Measurements from ENCODE around the gene LYRM7.

Gene LYRM7

DNA sequence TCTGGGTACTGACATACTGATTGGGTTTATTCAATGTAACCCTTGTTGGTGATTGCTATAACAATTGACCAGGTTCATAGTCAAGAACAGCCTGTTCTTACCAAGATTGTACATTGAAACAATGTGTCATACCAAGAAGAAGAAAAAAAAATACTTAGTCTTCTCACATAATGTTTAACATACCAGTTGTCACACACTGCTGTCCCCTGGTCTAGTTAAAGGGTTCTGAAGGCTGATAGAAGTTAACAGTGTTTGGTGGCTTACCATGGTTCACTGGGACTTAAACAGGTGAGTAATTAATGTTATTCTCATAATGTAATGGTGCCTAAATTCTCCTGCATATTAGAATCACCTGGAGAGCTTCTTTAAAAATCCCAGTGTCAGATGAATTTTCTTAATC, 74.6 kb downstream of the LYRM7 start:
- H3K79me2 ChIP-seq (ENCODE audit: insufficient read depth, low read length), result no peaks in the 10 kb centered on the region
- no peaks in the 10 kb centered on the region for H3K36me3 ChIP-seq (ENCODE audit: insufficient read depth, low read length)
- peaks cover 6% of the 10 kb centered on the region for H3K4me1 ChIP-seq (ENCODE audit: insufficient read depth, low read length, poor library complexity, severe bottlenecking)
- no peak overlapping the region for H3K4me3 ChIP-seq (ENCODE audit: low read length, poor library complexity, severe bottlenecking)
- H3K9me3 ChIP-seq (ENCODE audit: insufficient read depth, low read depth, low read length), result no peaks in the 10 kb centered on the region
- H4K20me1 ChIP-seq (ENCODE audit: insufficient read depth, low read length, poor library complexity, severe bottlenecking), result no peaks in the 10 kb centered on the region
- TF ChIP-seq EZH2phosphoT487 (IDR thresholded peaks at IDR 0.05; ENCODE audit: borderline replicate concordance), result no peak
- TF ChIP-seq, protein P1, sequence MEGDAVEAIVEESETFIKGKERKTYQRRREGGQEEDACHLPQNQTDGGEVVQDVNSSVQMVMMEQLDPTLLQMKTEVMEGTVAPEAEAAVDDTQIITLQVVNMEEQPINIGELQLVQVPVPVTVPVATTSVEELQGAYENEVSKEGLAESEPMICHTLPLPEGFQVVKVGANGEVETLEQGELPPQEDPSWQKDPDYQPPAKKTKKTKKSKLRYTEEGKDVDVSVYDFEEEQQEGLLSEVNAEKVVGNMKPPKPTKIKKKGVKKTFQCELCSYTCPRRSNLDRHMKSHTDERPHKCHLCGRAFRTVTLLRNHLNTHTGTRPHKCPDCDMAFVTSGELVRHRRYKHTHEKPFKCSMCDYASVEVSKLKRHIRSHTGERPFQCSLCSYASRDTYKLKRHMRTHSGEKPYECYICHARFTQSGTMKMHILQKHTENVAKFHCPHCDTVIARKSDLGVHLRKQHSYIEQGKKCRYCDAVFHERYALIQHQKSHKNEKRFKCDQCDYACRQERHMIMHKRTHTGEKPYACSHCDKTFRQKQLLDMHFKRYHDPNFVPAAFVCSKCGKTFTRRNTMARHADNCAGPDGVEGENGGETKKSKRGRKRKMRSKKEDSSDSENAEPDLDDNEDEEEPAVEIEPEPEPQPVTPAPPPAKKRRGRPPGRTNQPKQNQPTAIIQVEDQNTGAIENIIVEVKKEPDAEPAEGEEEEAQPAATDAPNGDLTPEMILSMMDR (conservative IDR thresholded peaks at IDR 0.05; ENCODE audit: low read length), result no peak
- no peak overlapping the region for H3K4me2 ChIP-seq (ENCODE audit: low read depth, low read length, poor library complexity, severe bottlenecking)
- H3K27me3 ChIP-seq (ENCODE audit: insufficient read depth, low read length, poor library complexity, severe bottlenecking), result no peaks in the 10 kb centered on the region
- H2AFZ ChIP-seq (ENCODE audit: low read length), result no peak overlapping the region
- no peak overlapping the region for H3K9ac ChIP-seq (ENCODE audit: low read depth, low read length, poor library complexity, severe bottlenecking)
- no peaks in the 10 kb centered on the region for H3K9me2 ChIP-seq (replicated peaks; ENCODE audit: low read depth, low read length)
- no peaks in the 10 kb centered on the region for H3F3A ChIP-seq (ENCODE audit: low read depth)

DNA sequence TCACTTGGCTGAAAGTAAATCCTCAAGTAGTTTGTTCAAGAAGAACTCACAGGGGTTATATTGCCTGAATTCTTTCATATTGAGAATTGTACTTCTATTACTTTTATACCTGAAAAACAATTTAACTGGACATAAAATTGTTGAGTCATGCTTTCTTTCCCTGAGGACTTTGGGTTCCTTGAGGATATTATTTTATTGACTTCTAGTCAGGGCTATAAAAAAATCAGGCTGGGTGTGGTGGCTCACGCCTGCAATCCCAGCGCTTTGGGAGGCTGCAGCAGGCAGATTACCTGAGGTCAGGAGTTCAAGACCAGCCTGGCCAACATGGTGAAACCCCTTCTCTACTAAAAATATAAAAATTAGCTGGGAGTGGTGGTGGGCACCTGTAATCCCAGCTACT, 75.2 kb downstream of the LYRM7 start:
- no peaks in the 10 kb centered on the region for H4K20me1 ChIP-seq (ENCODE audit: insufficient read depth, low read length, poor library complexity, severe bottlenecking)
- no peaks in the 10 kb centered on the region for H3K27me3 ChIP-seq (ENCODE audit: insufficient read depth, low read length, poor library complexity, severe bottlenecking)
- no peaks in the 10 kb centered on the region for H3F3A ChIP-seq (ENCODE audit: low read depth)
- H3K79me2 ChIP-seq (ENCODE audit: insufficient read depth, low read length), result no peaks in the 10 kb centered on the region
- H3K9ac ChIP-seq (ENCODE audit: low read depth, low read length, poor library complexity, severe bottlenecking), result no peak overlapping the region
- H3K9me2 ChIP-seq (replicated peaks; ENCODE audit: low read depth, low read length), result no peaks in the 10 kb centered on the region
- no peaks in the 10 kb centered on the region for H3K36me3 ChIP-seq (ENCODE audit: insufficient read depth, low read length)
- H3K4me1 ChIP-seq (ENCODE audit: insufficient read depth, low read length, poor library complexity, severe bottlenecking), result peaks cover 11% of the 10 kb centered on the region
- H3K9me3 ChIP-seq (ENCODE audit: insufficient read depth, low read depth, low read length), result no peaks in the 10 kb centered on the region
- no peak overlapping the region for H2AFZ ChIP-seq (ENCODE audit: low read length)
- H3K4me3 ChIP-seq (ENCODE audit: low read length, poor library complexity, severe bottlenecking), result no peak overlapping the region
- TF ChIP-seq EZH2phosphoT487 (IDR thresholded peaks at IDR 0.05; ENCODE audit: borderline replicate concordance), result no peak
- TF ChIP-seq, protein P1 (conservative IDR thresholded peaks at IDR 0.05; ENCODE audit: low read length), result no peak
- H3K4me2 ChIP-seq (ENCODE audit: low read depth, low read length, poor library complexity, severe bottlenecking), result no peak overlapping the region

DNA sequence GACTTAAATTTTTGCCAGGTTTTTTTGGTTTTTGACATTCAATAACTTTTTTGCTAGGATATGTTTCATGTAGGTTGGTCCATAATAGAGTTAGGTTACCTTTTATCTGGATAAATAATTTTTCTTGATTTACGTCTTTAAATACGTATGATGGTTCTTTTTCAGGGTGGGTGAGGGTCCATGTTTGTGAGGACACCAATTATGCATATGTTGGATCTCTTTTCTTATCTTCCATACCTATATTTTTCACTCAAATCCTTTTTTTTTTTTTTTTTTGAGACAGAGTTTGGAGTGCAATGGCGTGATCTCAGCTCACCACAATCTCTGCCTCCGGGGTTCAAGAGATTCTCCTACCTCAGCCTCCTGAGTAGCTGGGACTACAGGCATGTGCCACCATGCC, 75.8 kb downstream of the LYRM7 start:
- Histone ChIP-seq H3K36me3 (ENCODE audit: insufficient read depth, low read length) (no peaks in the 10 kb centered on the region), H3K4me2 (ENCODE audit: low read depth, low read length, poor library complexity, severe bottlenecking) (no peak overlapping the region), H3K27me3 (ENCODE audit: insufficient read depth, low read length, poor library complexity, severe bottlenecking) (no peaks in the 10 kb centered on the region), H3K79me2 (ENCODE audit: insufficient read depth, low read length) (no peaks in the 10 kb centered on the region), H3K4me1 (ENCODE audit: insufficient read depth, low read length, poor library complexity, severe bottlenecking) (peaks cover 16% of the 10 kb centered on the region), H3K9me2 (replicated peaks; ENCODE audit: low read depth, low read length) (no peaks in the 10 kb centered on the region), H4K20me1 (ENCODE audit: insufficient read depth, low read length, poor library complexity, severe bottlenecking) (no peaks in the 10 kb centered on the region), H2AFZ (ENCODE audit: low read length) (no peak overlapping the region), H3K9ac (ENCODE audit: low read depth, low read length, poor library complexity, severe bottlenecking) (no peak overlapping the region), H3F3A (ENCODE audit: low read depth) (no peaks in the 10 kb centered on the region), H3K4me3 (ENCODE audit: low read length, poor library complexity, severe bottlenecking) (no peak overlapping the region), H3K9me3 (ENCODE audit: insufficient read depth, low read depth, low read length) (no peaks in the 10 kb centered on the region)
- TF ChIP-seq, protein P1 (conservative IDR thresholded peaks at IDR 0.05; ENCODE audit: low read length), result no peak
- no peak for TF ChIP-seq EZH2phosphoT487 (IDR thresholded peaks at IDR 0.05; ENCODE audit: borderline replicate concordance)

Measured in Loucy (cell line).